HEK293T (cell line): ENCODE results near the gene PLCB1.

Source experiments
- ELF4 ChIP-seq: fragments of 450-650 bp; IDR thresholded peaks from 2 replicates; pipeline ENCODE4 v1.6.1; 2017; ENCODE audit warnings: antibody characterized with exemption
- FOXK2 ChIP-seq: fragments of 450-650 bp; IDR thresholded peaks from 2 replicates; pipeline ENCODE4 v1.6.1; 2016; ENCODE audit warnings: mild to moderate bottlenecking
- NFRKB ChIP-seq: fragments of 450-650 bp; IDR thresholded peaks from 2 replicates; pipeline ENCODE4 v1.6.1; 2016; ENCODE audit warnings: mild to moderate bottlenecking, moderate library complexity
- SUZ12 ChIP-seq: fragments of 450-650 bp; IDR thresholded peaks from 2 replicates; pipeline ENCODE4 v1.6.1; 2016; ENCODE audit warnings: mild to moderate bottlenecking
- TARDBP ChIP-seq: fragments of 450-650 bp; IDR thresholded peaks from 2 replicates; pipeline ENCODE4 v1.6.1; 2016

DNA sequence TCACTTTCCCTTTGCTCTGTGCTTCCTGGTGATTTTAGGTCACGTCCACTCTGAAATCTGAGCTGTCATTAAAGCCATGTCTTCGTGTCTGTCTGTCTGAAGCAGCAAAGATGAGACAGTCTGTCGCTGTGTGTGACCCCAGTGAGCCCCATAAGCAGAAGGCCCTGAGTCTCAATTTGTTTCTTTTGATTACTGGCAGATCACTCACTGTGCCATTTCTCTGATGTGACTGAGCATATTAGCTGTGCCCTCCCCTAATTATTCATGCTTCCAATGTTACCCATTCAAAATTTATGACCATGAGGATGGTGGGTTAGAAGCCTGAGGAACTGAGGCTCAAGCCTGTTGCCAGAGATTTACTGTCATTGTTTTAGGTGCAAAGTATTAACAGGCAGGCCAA is 117.6 kb downstream of the PLCB1 start:
- TF ChIP-seq NFRKB (no peak), FOXK2 (no peak), SUZ12 (no peak), TARDBP (no peak), ELF4 (no peak)
